Stimulated activated CD8-positive, alpha-beta memory T cell treated with anti-CD3 and anti-CD28 coated beads, Interleukin-12 subunit alpha, Interleukin-12 subunit beta, amount 100 ng/mL, for 24 hours (primary cell): Measurements from ENCODE around the gene ARHGAP40.

ENCODE experiments used
- DNase-seq: peaks from one replicate; pipeline ENCODE4 v3.0.0-alpha.2; 2020; ENCODE audit errors: extremely low read depth

ARHGAP40 gene

DNA sequence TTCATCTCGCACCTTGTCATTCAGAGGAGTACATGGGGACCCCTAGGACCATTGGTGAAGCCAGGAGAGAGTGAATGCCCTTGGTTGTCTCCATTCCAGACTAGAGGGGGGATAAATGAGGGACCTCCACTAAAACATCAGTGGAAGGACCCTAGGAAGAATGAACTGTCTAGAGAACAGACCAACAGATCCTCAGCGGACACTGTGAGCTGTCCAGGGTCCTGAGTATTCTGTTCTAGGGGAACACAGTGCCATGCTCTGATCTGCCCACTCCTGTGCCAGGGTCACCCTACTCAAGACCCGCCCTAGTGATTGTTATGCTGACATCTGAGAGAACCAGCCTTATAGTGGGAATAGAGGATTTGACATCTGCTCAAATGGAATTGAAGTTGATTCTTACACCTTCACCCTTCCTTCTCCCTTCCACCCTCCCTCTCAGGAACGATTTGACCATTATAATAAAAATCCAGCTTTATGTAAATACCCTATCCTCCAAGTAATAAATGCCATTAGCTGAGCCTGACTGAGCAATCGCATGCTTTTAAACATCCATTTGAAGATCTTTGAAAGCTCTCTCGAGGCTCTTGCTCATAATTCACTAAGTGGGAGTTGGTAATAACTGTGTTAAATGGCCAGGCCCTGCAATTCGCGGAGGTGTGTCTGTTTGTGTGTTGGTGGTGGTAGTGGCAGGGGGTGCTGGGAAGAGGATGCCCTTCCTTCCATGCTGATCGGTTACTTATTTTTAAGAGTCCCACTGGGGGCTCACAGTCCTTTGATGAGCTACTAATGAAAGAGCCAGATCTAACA lies 79.1 kb downstream of the ARHGAP40 start:
- DNase-seq = no peak

- no peak for DNase-seq
These were observed 83.7 kb downstream of the ARHGAP40 start for GRCh38 chr20:38685271-38685670.

DNA sequence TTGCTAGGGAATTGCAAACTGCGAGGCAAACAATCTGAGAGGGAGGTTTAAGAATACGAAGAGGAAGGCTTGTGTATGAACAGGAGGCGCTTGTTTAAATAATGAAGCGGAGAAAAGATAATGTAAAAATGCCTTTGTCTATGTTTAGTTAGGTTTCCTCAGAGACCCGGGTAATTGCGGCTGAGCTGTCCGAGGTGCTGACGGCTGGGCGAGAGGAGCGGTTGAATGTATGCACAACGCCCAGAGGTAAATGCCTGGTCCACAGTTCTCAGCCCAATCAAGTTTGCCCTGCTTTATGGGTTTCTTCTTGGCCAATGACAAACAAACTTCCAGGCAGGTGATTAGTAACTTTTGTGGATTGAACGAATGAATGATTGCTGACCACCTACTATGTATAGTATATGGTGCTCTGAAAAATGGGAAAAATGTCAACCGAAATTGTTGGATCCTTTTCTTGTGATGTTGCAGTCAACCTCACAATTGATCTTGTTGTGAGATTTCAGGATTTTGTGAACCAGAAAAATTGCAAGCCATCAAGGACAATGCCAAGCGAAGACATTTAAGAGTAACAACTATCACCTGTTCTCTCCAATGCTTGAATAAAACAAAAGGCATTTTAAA lies 84.4 kb downstream of the ARHGAP40 start:
- DNase-seq = no peak

GRCh38 chr20:38692436-38693411 lies 91.1 kb downstream of the ARHGAP40 start:
- DNase-seq = no peak

DNA sequence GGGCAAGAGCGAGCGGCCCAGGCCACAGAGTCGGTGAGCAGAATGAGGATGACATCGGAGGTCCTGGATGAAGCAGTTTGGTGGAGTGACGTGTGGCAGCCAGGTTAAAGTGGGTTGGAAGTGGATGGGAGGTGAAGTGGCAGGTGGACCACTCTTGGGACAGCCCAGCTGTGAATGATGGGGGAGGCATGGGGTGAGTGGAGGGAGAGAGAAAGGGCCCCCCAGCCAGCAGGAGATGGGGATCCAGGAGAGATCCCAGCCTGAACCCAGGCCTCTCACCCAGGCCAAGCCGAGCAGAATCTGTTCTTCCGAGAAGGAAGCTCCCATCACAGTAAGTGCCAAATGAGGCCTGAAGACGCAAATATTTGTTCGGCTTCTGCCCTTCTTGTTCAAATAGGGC lies 95.7 kb downstream of the ARHGAP40 start:
- no peak for DNase-seq

- no peak for DNase-seq
These were observed 96.9 kb downstream of the ARHGAP40 start for GRCh38 chr20:38698541-38698940.

GRCh38 chr20:38700141-38700540 lies 98.5 kb downstream of the ARHGAP40 start:
- no peak for DNase-seq
